Astrocyte (in vitro differentiated cells and primary cell): ENCODE results near the gene ZNF367.

Source experiments
- CTCF ChIP-seq: IDR thresholded peaks from 2 replicates; pipeline ENCODE4 v1.5.1; 2011; ENCODE audit warnings: low read depth, mild to moderate bottlenecking, inconsistent platforms, low read length, moderate library complexity; ENCODE audit not compliant: insufficient read depth
- EZH2 ChIP-seq: IDR thresholded peaks from 2 replicates; pipeline ENCODE4 v1.6.1; 2012; ENCODE audit warnings: mild to moderate bottlenecking, low read length, inconsistent platforms; ENCODE audit not compliant: insufficient read depth

- no peak for TF ChIP-seq CTCF
- no peak for TF ChIP-seq EZH2
These were observed 24.3 kb upstream of the ZNF367 start for GRCh38 chr9:96442491-96442890.
